Measurements from ENCODE around the gene GNAS.
"Not testable (repeated sequence)": the region's sequence is repeated elsewhere in the genome, so short reads cannot be mapped to it uniquely, and the experiment has no call there.

Gene GNAS

GRCh38 chr20:58852543-58853271 is at the start of gene GNAS:
Gene GNAS (plus strand): TSS chr20:58852716.
- DNase-seq: peak; percentile 43

GRCh38 chr20:58803533-58803932 is 49.0 kb upstream of the GNAS start:
- no peak for DNase-seq

- DNase-seq: no peak
Observed at GRCh38 chr20:58807801-58808200, 44.7 kb upstream of the GNAS start.

- no peak for DNase-seq
Observed at GRCh38 chr20:58808271-58809046, 44.1 kb upstream of the GNAS start.

- DNase-seq: no peak
Observed at GRCh38 chr20:58810116-58810878, 42.2 kb upstream of the GNAS start.

- DNase-seq: no peak
Observed at GRCh38 chr20:58810879-58811250, 41.7 kb upstream of the GNAS start.

GRCh38 chr20:58811334-58811733 is 41.2 kb upstream of the GNAS start:
- no peak for DNase-seq

GRCh38 chr20:58813369-58813768 is 39.1 kb upstream of the GNAS start:
- DNase-seq: no peak

- no peak for DNase-seq
Observed at GRCh38 chr20:58815448-58815847, 37.1 kb upstream of the GNAS start.

GRCh38 chr20:58816051-58816450 is 36.5 kb upstream of the GNAS start:
- DNase-seq: no peak

- DNase-seq: no peak
Observed at GRCh38 chr20:58816957-58817651, 35.4 kb upstream of the GNAS start.

- DNase-seq: no peak
Observed at GRCh38 chr20:58817748-58818147, 34.8 kb upstream of the GNAS start.

GRCh38 chr20:58818586-58819285 is 33.8 kb upstream of the GNAS start:
- no peak for DNase-seq

- no peak for DNase-seq
Observed at GRCh38 chr20:58819921-58820320, 32.6 kb upstream of the GNAS start.

GRCh38 chr20:58820515-58820914 is 32.0 kb upstream of the GNAS start:
- not testable (repeated sequence) for DNase-seq

GRCh38 chr20:58822149-58822548 is 30.4 kb upstream of the GNAS start:
- DNase-seq: no peak

GRCh38 chr20:58822748-58823730 is 29.5 kb upstream of the GNAS start:
- DNase-seq: no peak

GRCh38 chr20:58824843-58825242 is 27.7 kb upstream of the GNAS start:
- no peak for DNase-seq

GRCh38 chr20:58825450-58825849 is 27.1 kb upstream of the GNAS start:
- DNase-seq: no peak

- DNase-seq: no peak
Observed at GRCh38 chr20:58826271-58826670, 26.2 kb upstream of the GNAS start.

GRCh38 chr20:58828136-58828535 is 24.4 kb upstream of the GNAS start:
- DNase-seq: no peak
